ENCODE results near the gene CEP57L1. TPM values are rescaled to one million over a fixed set of nuclear protein-coding genes. Genes with fewer than 3 reads are reported as not detected.
A peak's percentile ranks its signal among the peaks of the same experiment; 100 is the strongest.
"Not testable (repeated sequence)": the region's sequence is repeated elsewhere in the genome, so short reads cannot be mapped to it uniquely, and the experiment has no call there.

Gene CEP57L1
- total RNA-seq, 1 experiment from 2014 or later, result 29.4 TPM

GRCh38 chr6:109187399-109188114 lies 92.2 kb downstream of the CEP57L1 start:
- Histone ChIP-seq H3K27ac (no peak overlapping the region), H3K36me3 (no peaks in the 10 kb centered on the region), H3K27me3 (no peaks in the 10 kb centered on the region), H3K9me3 (replicated peaks) (no peaks in the 10 kb centered on the region; the same call in 1 of the 2 replicates), H3K4me3 (no peak overlapping the region), H3K4me1 (peaks cover 6% of the 10 kb centered on the region; the same call in 1 of the 2 replicates)
- DNase-seq, result peak; percentile 7 to 64

GRCh38 chr6:109188115-109188411 lies 92.8 kb downstream of the CEP57L1 start:
- no peaks in the 10 kb centered on the region; the same call in 1 of the 2 replicates for H3K9me3 ChIP-seq (replicated peaks)
- H3K36me3 ChIP-seq, result no peaks in the 10 kb centered on the region
- no peak overlapping the region for H3K27ac ChIP-seq
- DNase-seq, result no peak
- peaks cover 1% of the 10 kb centered on the region; the same call in 1 of the 2 replicates for H3K4me1 ChIP-seq
- no peaks in the 10 kb centered on the region for H3K27me3 ChIP-seq
- no peak overlapping the region for H3K4me3 ChIP-seq

- not testable (repeated sequence) for H3K27ac ChIP-seq; H3K36me3 ChIP-seq; H3K4me3 ChIP-seq; H3K27me3 ChIP-seq; H3K4me1 ChIP-seq; DNase-seq; H3K9me3 ChIP-seq (replicated peaks)
Measured at GRCh38 chr6:109191368-109191767, 96.1 kb downstream of the CEP57L1 start.

- no peak for DNase-seq
- Histone ChIP-seq H3K4me1 (no peaks in the 10 kb centered on the region), H3K36me3 (no peaks in the 10 kb centered on the region), H3K9me3 (replicated peaks) (no peaks in the 10 kb centered on the region; the same call in 1 of the 2 replicates), H3K4me3 (no peak overlapping the region), H3K27ac (no peak overlapping the region), H3K27me3 (no peaks in the 10 kb centered on the region)
Measured at GRCh38 chr6:109192865-109193264, 97.6 kb downstream of the CEP57L1 start.

- H3K27me3 ChIP-seq, result no peaks in the 10 kb centered on the region
- no peak overlapping the region for H3K27ac ChIP-seq
- no peak for DNase-seq
- no peaks in the 10 kb centered on the region for H3K36me3 ChIP-seq
- no peaks in the 10 kb centered on the region for H3K4me1 ChIP-seq
- H3K4me3 ChIP-seq, result no peak overlapping the region
- no peaks in the 10 kb centered on the region; the same call in 1 of the 2 replicates for H3K9me3 ChIP-seq (replicated peaks)
Measured at GRCh38 chr6:109194880-109195279, 99.6 kb downstream of the CEP57L1 start.

GRCh38 chr6:109197061-109197460 lies 101.8 kb downstream of the CEP57L1 start:
- Histone ChIP-seq H3K4me1 (no peaks in the 10 kb centered on the region), H3K27me3 (no peaks in the 10 kb centered on the region), H3K4me3 (no peak overlapping the region), H3K36me3 (no peaks in the 10 kb centered on the region), H3K27ac (no peak overlapping the region), H3K9me3 (replicated peaks) (no peaks in the 10 kb centered on the region; the same call in 1 of the 2 replicates)
- DNase-seq, result no peak

- no peaks in the 10 kb centered on the region for H3K36me3 ChIP-seq
- DNase-seq, result no peak
- H3K4me3 ChIP-seq, result no peak overlapping the region
- H3K27me3 ChIP-seq, result no peaks in the 10 kb centered on the region
- H3K27ac ChIP-seq, result no peak overlapping the region
- no peaks in the 10 kb centered on the region for H3K9me3 ChIP-seq (replicated peaks)
- H3K4me1 ChIP-seq, result no peaks in the 10 kb centered on the region
Measured at GRCh38 chr6:109202409-109203264, 107.3 kb downstream of the CEP57L1 start.

- H3K27ac ChIP-seq, result no peak overlapping the region
- H3K4me1 ChIP-seq, result no peaks in the 10 kb centered on the region
- no peaks in the 10 kb centered on the region for H3K27me3 ChIP-seq
- no peaks in the 10 kb centered on the region for H3K9me3 ChIP-seq (replicated peaks)
- no peaks in the 10 kb centered on the region for H3K36me3 ChIP-seq
- no peak overlapping the region for H3K4me3 ChIP-seq
- no peak for DNase-seq
Measured at GRCh38 chr6:109204511-109204910, 109.2 kb downstream of the CEP57L1 start.

GRCh38 chr6:109212683-109213082 lies 117.4 kb downstream of the CEP57L1 start:
- H3K4me1 ChIP-seq, result no peaks in the 10 kb centered on the region
- H3K36me3 ChIP-seq, result no peaks in the 10 kb centered on the region
- DNase-seq, result no peak
- no peak overlapping the region for H3K4me3 ChIP-seq
- 0 out of 2 replicates have a peak, but pooled peaks cover 3% of the 10 kb centered on the region for H3K9me3 ChIP-seq (replicated peaks)
- H3K27me3 ChIP-seq, result no peaks in the 10 kb centered on the region
- no peak overlapping the region for H3K27ac ChIP-seq

Other genes starting within 250 kb of the CEP57L1 start
- gene ARMC2, start 247.1 kb upstream of the CEP57L1 start, total RNA-seq (2014; rRNA removed; shearing (Covaris generic)), result 3.5 and 3.8 TPM in 2 replicates
- gene SESN1, start 661 bp upstream of the CEP57L1 start, total RNA-seq (2014; rRNA removed; shearing (Covaris generic)), result 19.7 and 23.7 TPM in 2 replicates

Data from SJCRH30 (cell line).